HG03378 (cell line): Measurements from ENCODE around the gene SF3A2.
"Not testable (repeated sequence)": the region's sequence is repeated elsewhere in the genome, so short reads cannot be mapped to it uniquely, and the experiment has no call there.

ENCODE experiments used
- ATAC-seq: cut with Tn5 transposase; IDR thresholded peaks from one replicate; pipeline ENCODE4 v1.9.1; 2021; ENCODE audit warnings: mild to moderate bottlenecking, moderate library complexity; ENCODE audit not compliant: unreplicated experiment

Gene SF3A2, protein sequence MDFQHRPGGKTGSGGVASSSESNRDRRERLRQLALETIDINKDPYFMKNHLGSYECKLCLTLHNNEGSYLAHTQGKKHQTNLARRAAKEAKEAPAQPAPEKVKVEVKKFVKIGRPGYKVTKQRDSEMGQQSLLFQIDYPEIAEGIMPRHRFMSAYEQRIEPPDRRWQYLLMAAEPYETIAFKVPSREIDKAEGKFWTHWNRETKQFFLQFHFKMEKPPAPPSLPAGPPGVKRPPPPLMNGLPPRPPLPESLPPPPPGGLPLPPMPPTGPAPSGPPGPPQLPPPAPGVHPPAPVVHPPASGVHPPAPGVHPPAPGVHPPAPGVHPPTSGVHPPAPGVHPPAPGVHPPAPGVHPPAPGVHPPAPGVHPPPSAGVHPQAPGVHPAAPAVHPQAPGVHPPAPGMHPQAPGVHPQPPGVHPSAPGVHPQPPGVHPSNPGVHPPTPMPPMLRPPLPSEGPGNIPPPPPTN

DNA sequence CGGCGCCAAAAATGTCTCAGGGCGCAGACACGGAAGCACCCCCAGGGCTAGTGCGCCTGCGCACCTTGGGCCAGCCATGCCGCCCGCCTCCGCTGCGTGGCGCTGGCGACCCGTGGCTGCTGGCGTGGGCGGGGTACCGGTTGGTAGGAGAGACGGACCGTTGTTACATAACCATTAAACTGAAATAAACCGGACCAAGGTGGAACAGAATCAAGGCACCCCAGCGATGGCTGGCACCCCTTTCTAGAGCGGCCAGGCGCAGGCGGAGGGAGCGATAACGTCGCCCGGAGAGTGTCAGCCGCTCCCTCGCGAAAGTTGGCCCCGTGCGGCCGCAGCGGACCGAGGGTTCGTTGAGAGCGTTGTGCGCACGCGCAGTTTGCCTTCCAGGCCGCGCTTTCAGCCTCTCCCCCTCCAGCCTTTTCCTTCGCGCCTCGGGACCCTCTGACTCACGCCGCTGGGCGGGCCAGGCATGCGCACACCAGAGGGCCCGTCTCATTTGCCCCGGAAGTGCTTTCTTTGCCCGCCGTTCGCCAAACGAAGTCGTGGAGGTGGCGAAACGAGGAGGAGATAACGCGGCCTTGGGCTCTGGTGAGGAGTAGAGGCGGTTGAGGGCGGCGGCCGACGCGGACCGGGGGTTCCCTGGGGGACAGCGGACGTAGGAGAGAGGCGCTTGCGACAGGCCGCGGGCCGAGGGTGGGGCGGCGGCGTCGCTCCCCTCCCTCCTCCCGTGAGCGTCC lies at the start of gene SF3A2, which contains the start of gene PLEKHJ1:
SF3A2 (plus strand) TSS at position 511 of the 737 bp plus-strand sequence. CDS start 6,595 bp downstream, outside the sequence.
PLEKHJ1 (minus strand) TSS at position 16 of the 737 bp plus-strand sequence. CDS start 81 bp downstream, outside the sequence.
- ATAC-seq: peak; percentile 71

DNA sequence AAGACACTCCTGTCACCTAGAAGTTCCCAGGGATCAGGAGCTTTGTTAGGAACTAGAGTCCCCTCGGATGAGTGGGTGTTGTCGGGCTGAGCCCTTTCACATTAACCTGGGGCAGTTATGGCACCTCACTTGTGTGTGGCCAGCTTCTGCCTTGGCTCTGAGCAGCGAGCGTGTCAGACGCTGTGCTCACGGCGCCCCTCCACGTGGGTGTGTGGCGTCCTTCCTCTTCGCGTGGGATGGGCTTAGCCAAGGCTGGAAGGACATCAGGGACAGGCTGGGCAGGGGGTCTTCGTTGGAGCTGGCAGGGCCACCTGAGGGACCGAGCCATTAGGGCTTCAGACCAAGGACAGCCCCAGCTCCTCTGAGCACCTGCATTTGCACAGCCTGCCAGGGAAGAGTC lies 49.5 kb upstream of the SF3A2 start:
- ATAC-seq: no peak

DNA sequence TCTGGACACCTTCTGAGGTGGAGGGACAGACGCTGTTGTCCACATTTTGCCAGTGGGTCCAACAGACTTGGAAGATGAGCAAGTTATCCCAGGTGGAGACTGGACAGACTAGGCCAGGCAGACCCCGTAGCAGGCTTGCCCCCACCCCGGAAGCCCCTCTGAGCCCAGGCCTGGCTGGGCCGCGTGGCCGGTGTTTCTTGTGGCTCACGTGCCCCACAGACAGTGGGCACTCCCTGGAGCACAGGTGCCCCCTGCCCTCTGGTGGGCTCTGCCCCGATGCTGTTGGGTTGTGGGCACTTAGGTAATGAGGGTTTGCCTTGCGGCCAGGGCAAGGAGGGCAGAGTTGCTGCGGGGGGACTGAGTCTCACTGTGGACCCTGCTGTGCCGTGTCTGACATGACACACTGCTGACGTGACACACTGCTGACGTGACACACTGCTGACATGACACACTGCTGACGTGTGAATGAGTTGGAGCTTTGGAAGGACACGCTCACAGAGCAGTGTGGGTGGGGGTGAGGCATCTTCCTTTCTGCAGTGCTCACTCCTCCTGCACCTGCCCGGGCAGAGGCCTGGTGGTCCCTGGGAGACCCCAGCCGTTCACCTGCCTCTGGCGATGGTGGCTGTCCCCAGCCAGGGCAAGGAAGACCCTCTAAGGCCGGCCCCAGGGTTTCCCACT lies 47.8 kb upstream of the SF3A2 start:
- no peak for ATAC-seq

DNA sequence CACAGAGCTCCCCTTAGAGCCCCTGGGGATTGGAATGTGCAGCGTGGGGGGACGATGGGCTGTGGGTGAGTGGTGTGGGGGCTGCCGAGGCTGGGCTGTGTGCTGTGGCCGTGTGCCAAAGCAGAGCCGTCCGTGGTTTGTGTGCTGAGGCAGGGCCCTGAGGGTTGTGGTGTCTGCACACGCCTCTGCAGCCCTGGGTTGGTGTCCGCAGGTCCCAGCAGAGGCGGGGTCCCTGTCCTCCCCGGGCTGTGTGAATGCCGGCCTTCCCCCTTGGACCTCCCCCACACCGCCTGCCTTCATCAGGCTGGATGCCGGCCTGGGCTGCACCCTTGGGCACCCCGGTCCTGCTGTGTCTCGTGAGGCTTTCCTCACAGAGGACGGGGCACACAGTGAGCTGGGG lies 46.7 kb upstream of the SF3A2 start:
- ATAC-seq: no peak

DNA sequence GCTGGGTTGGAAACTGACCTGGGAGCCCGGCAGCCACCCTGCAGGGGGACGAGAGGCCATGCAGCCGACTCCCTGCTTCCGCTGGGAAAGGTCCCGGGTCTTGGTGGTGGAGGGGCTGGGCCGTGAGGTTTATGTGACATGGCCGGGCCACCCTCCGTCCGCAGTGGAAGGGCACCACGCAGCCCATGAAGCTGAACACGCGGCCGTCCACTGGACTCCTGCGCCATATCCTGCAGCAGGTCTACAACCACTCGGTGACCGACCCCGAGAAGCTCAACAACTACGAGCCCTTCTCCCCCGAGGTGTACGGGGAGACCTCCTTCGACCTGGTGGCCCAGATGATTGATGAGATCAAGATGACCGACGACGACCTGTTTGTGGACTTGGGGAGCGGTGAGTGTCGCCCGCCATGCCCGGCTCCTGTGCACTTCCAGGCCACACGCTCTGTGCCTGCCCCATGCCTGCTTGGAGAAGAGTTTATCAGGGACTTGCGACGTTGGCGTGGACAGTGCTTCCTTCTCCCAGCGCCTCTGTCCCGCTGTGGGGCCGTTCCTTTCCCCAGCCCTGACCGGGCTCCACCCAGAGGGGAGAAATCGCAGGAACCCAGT lies 45.7 kb upstream of the SF3A2 start:
- no peak for ATAC-seq

DNA sequence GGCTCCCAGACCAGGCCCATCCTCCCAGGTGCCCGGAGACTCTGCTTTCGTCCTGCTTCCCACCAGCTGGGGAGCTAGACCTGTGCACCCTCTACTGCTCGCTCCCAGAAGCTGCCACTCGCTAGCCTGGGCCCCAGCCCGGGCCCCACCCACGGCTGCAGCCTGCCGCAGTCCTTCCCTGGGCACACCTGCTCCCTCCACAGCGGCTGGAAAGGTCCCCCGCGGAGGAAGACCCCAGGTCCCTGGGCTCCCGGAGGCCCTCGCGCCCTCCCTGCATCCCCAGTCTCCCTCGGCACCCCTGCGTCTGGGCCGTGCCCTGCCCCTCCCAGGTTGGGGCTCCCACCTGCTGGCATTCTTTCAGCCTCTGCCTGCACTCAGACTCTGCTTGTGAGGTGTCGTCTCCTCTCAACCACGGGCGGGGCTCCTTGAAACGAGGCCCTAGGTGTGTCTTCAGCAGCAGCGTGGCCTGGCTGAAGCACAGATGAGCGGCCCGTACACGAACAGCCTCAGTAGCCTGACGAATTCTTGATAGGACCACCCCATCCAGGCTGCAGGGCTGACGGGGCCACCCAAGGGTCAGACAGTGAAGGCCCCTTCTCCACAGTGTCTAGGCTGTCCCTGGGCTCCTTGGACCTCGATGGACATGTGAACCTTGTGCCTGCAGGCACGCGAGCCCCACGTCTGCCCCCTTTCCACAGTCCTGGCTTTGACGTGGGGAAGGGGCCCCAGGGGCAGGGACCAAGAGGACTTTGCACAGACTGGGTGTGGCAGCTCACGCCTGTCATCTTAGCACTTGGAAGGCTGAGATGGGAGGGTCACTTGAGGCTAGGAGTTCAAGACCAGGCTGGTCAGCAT lies 44.9 kb upstream of the SF3A2 start:
- no peak for ATAC-seq

DNA sequence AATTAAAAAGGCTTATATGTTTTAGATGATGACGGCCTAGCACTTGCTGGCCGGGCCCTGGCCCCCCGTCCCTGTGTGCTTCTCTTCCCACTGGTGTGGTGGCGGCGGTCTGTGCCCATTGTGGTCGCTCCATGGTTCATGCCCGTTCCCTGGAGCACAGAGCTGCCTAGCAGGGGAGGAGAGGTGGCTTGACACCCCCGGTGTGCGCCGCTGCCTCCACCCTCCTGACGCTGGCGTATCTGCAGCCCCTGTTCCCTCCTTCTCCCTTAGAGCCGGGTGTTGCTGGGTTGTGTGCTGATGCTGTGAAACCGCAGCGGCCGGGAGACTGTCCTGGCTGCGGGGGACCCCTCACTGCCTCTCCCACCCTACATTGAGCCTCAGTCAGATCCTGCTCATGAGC lies 43.8 kb upstream of the SF3A2 start:
- ATAC-seq: no peak

DNA sequence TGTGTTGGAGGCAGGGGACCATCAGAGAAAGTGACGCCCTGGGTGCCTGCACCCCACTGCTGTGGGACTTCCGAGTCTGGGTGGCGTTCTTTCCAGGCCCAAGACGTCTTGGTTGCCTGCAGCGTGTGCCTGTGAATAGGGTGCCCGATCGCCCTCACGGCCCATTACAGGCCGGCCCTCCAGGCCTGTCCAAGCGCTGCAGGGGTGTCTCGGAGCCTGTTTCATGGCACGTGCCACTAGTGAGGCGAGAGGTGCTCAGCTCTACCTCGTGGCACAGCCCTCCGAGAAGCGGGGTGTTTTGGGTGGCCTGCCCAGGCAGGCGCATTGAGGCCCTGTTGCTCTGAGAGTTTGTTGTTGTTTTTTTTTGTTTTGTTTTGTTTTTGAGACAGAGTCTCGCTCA lies 42.8 kb upstream of the SF3A2 start:
- no peak for ATAC-seq

DNA sequence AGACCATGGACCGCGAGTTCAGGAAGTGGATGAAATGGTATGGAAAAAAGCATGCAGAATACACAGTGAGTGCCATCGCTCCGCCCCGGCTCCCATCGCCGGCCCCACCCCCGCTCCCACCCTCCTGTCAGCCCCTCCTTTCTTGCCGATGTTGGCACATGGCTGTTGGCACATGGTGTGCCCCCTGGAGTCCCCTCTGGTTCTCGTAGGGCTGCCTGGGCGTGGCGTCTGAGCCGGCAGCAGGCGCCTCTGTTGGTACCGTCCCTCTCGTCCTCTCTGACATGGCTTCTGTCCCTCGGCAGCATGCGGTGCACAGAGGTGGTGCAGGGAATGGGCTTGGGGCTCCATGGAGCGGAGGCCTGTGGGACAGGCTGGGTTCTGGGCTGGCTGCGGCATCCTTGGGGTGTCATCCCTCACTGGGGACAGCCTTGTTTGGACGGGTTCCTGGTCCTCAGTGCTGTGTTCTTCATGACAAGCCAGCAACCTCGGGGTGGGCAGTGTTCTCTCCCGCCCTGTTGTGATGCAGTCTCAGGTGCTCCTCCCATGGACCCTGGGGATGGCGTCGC lies 42.0 kb upstream of the SF3A2 start:
- ATAC-seq: no peak

DNA sequence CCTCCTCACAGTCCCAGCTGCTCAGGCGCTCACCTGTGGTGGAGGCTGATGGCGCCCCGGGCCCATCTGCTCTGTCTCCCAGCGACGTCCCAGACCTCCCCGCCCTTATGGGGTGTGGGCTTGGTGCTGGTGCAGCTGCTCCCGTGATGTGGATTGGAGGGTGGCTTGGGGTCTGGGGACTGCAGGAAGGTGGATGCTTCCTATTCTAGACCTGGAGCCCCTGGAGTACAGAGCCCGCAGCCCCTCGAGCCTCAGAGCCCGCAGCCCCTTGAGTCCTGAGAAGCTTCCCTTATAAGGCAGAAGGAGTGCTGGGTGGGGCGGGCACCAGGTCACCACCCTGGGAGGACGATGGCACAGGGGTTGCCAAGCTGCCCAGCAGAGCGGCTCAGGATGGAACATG lies 41.3 kb upstream of the SF3A2 start:
- ATAC-seq: no peak

DNA sequence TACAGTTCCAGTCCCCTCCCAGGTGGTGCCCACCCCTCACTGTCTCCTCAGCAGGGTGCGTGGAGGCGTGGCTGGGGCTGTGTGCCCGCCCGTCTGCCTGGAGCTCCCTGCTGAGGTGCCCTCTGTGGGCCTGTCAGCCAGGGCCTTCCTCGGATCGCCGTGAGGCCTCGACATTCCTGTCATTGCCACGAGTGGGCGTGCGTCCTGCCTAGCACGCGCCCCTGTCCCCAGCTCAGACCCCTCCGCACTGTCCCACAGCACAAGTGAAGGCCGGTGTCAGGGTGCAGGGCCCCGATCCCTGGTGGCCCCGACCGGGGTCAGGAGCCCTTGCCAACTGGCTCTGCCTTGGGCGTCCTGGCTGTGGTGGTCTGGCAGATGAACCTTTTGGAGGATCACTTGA lies 40.7 kb upstream of the SF3A2 start:
- ATAC-seq: no peak

DNA sequence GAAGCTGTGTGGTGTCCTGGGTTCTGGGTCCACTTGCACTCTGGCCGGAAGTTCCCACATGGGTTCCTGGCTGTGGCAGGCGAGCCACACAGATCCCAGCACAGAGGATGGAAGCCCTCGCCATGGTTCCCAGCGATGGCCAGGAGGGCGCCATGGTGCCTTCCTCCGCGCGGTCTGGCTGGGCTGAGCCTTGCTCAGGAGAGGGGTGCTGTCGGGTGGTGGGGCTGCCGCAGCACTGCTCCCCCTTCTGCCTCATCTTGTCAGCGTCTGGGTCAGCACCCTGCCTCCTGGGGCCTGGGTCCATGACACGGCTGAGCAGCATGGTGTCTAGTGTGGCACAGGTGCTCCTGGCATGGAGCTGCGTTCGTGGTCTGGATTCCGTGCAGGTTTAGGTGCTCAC lies 39.4 kb upstream of the SF3A2 start:
- no peak for ATAC-seq

DNA sequence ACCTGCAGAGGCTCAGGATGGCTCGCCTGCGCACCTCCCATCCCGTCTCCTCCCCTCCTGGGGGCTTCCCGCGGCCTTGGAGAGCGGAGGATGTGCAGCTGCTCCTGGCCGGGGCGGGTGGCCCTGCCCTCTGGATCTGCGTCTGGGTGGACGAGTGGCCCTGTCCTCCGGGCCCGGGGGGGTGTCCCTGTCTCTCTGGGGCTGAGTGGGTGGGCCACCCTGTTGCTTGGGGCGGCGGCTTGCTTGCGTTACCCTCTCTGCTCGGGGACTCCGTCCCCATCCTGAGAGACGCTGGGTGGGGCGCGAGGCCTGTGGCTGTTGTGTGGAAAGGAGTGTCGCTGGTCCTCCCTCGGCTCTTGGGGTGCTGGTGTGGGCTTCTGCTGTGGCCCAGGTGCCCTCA lies 38.3 kb upstream of the SF3A2 start:
- ATAC-seq: no peak

DNA sequence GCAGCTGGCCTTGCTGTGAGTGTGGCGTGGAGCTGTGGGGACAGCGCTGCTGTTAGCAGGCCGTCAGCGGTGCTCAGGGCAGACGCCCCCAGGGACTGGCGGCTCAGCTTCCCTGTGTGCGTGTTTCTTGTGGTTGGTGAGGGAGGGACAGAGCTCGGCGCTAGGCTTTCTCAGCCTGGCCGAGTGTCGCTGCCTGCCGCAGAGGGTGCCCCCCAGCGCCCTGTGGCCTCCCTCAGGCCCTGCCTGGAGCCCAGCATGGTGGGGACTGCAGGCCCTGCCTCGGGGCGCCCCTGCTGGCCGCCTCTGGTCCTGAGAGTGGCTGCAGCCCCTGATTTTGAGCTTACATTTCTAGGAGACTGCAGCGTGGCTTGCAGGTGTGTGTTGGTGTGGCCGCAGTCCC lies 37.4 kb upstream of the SF3A2 start:
- no peak for ATAC-seq

DNA sequence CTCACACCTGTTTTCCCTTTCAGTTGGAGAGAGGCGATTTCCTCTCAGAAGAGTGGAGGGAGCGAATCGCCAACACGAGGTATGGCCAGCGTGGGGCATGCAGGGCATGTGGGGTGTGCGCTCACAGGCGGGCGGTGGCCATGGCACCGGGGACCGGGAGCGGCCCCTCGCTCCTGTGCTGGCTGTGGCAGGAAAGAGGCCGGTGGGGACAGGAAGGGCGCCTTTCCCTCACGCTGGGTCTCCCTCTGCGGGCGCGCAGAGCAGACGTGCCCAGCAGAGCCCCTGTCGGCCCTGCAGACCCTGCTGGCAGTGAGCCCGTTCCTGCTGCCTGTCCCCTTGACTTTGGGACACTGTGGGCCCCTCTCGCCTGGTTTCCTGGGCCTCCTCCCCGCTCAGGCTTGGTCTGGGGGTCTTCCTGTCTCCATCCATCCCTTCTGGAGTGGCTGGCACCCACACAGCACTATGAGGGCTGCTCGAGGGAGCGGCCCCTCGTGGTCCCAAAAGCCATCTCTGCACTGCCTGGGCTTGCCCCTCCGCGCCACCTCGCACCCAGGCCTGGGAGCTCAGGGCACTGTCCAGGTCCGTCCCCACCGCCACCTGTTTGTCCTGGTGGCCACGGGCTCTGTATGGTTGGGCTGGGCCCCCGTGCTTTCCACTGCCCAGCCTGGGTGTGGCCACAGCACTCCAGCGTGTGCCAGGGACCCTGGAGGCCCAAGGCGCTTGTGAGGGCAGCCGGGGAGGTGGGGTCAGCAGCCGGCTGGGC lies 36.6 kb upstream of the SF3A2 start:
- no peak for ATAC-seq

DNA sequence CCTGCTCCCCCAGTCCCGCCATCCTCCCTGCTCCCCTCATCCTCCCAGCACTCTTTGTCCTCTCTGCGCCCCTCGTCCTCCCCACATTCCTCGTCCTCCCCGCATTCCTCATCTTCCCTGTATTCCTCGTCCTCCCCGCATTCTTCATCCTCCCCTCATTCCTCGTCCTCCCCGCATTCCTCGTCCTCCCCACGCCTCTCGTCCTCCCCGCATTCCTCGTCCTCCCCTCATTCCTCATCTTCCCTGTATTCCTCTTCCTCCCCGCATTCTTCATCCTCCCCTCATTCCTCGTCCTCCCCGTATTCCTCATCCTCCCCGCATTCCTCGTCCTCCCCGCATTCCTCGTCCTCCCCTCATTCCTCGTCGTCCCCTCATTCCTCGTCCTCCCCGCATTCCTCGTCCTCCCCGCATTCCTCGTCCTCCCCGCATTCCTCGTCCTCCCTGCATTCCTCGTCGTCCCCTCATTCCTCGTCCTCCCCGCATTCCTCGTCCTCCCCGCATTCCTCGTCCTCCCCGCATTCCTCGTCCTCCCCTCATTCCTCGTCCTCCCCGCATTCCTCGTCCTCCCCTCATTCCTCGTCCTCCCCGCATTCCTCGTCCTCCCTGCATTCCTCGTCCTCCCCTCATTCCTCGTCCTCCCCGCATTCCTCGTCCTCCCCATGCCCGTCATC lies 35.9 kb upstream of the SF3A2 start:
- not testable (repeated sequence) for ATAC-seq

DNA sequence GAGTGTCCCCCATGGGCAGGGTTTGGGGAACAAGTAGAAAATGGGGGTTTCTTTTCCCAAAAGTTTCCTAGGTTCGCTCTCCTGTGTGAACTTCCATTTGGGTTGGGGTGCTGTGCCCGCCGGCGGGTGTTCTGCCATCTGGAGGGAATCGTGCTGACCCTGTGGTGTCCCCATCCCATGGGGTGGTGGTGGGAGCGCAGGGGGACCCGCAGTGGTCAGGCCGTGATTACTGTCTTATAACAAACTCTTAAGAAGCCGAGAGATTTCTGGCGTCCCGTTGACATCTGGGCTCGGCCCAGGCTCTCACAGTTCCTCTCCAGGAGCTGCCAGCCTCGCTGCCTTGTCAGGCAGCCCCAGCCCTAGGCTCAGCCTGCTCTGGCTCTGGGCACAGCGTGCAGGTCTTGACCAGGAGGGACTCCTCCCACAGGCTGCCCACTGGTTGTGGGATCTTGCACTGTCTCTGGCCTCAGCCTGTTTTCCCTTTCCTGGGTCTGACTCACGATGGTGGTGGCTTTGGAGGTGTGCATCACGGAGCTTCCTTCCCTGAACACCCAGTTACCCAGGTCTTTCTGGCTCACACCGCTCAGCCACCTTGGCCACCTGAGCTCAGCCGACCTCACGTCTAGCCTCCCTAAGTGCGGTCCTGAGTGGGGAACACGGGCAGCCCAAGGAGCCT lies 35.0 kb upstream of the SF3A2 start:
- ATAC-seq: no peak

DNA sequence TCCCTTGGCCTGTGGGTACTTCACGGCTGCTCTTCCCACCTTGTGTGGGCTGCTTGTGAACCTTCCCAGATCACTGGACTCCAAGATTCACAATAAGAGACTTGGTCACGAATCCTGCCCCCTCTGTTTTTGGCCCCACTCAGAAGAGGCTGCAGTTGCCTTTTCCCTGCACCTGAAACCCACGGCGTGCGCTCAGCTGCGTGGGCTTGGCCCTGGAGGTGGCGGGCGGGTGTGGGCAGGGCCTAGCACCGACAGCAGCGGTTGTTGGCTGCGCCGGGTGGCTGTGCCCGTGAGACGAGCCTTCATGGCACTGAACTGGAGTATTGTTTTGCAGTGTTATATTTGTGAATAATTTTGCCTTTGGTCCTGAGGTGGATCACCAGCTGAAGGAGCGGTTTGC lies 34.3 kb upstream of the SF3A2 start:
- no peak for ATAC-seq
